Dendritic cell treated with granulocyte-macrophage colony-stimulating factor and Interleukin-4, amounts not matched to agents 40 ng/mL and 50 ng/mL, for 4 days (primary cell): Measurements from ENCODE around the gene ITGA8.
"Not testable (repeated sequence)": the region's sequence is repeated elsewhere in the genome, so short reads cannot be mapped to it uniquely, and the experiment has no call there.

Experiments
- H3K27ac Mint-ChIP-seq: one replicate; pipeline ENCODE4 v1.8.0; 2022; ENCODE audit warnings: mild to moderate bottlenecking, mixed read lengths
- H3K27me3 Mint-ChIP-seq: one replicate; pipeline ENCODE4 v1.8.0; 2022; ENCODE audit warnings: mild to moderate bottlenecking, mixed read lengths
- H3K36me3 Mint-ChIP-seq: one replicate; pipeline ENCODE4 v1.8.0; 2022; ENCODE audit warnings: low read depth, mixed read lengths
- H3K4me1 Mint-ChIP-seq: one replicate; pipeline ENCODE4 v1.8.0; 2022; ENCODE audit warnings: low read depth, mixed read lengths
- H3K4me3 Mint-ChIP-seq: one replicate; pipeline ENCODE4 v1.8.0; 2022; ENCODE audit warnings: mild to moderate bottlenecking, moderate library complexity, mixed read lengths
- H3K9me3 Mint-ChIP-seq: one replicate; pipeline ENCODE4 v1.8.0; 2022; ENCODE audit warnings: mixed read lengths
- intact Hi-C: fragments of 100-400 bp; cut with micrococcal nuclease; formaldehyde crosslinking; loops from one replicate; pipeline ENCODE4 v1.15.0; 2022

Gene ITGA8

GRCh38 chr10:15534928-15535538, 184.7 kb downstream of the ITGA8 start:
- H3K4me1 Mint-ChIP-seq, H3K27me3 Mint-ChIP-seq, H3K4me3 Mint-ChIP-seq, H3K9me3 Mint-ChIP-seq, H3K36me3 Mint-ChIP-seq, intact Hi-C loops, H3K27ac Mint-ChIP-seq: not testable (repeated sequence)

DNA sequence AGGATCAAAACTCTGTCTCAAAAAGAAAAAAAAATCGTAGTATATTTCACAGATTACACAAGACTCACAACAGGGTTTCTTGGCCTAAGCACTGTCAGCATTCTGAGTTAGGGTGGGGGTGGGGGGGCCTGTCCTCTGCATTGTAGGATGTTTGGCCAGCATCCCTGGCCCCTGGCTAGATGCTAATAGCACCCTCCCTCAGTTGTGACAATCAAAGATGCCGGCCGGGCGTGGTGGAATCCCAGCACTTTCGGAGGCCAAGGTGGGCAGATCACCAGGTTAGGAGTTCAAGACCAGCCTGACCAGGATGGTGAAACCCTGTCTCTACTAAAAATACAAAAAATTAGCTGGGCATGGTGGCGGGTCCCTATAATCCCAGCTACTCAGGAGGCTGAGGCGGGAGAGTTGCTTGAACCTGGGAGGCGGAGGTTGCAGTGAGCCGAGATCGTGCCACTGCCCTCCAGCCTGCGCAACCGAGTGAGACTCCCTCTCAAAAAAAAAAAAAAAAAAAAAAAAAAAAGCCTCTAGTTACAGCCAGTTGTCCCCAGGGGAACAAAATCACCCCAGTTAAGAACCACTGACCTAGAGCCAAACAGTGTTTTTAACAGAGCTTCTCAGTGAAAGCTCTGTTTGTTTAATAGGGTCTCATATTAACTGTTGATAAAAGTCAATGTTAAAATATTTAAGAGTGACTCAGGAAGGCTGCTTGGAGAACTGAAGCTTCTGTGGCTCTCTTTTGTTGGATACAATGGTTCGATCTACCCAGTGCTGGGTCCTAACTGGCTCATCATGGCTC, 187.6 kb downstream of the ITGA8 start:
- Mint-ChIP-seq H3K27me3 (no peaks in the 10 kb centered on the region), H3K4me1 (no peaks in the 10 kb centered on the region), H3K27ac (no peak overlapping the region), H3K9me3 (no peaks in the 10 kb centered on the region), H3K4me3 (no peak overlapping the region), H3K36me3 (no peaks in the 10 kb centered on the region)
- intact Hi-C loops, result no loop called here

DNA sequence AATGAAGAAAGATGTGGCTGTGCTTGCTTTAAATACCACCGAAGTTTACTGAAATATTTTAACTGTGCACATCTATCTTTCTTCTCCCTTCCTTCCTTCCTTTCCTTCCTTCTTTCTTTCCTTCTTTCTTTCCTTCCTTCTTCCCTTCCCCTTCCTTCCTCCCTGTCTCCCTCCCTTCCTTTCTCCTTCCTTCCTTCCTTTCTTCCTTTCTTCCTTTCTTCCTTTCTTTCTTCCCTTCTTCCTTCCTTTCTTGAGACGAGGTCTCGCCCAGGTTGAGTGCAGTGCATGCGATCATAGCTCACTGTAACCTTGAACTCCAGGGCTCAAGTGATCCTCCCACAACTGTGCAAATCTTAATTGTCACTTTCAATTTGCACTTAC, 190.9 kb downstream of the ITGA8 start:
- H3K27ac Mint-ChIP-seq, result no peak overlapping the region
- no peaks in the 10 kb centered on the region for H3K4me1 Mint-ChIP-seq
- no peaks in the 10 kb centered on the region for H3K27me3 Mint-ChIP-seq
- intact Hi-C loops, result no loop called here
- no peaks in the 10 kb centered on the region for H3K9me3 Mint-ChIP-seq
- no peak overlapping the region for H3K4me3 Mint-ChIP-seq
- no peaks in the 10 kb centered on the region for H3K36me3 Mint-ChIP-seq

DNA sequence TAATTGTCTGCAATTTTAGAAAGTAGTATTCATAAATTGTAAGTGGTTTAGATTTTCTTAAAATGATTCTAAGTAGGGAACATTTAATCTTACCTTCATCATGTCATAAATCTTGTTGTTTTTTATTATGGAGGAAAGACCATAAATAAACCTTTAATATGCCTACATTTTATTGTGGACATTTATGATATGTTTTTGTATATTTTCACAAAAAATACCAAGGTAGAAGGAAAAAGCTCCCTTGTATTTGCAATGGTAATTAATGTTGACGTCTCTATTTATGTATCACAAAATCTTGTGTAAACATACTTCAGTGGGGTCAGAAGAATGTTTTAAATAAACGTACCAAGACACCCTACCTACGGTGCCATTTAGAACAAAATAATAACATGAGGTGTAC, 193.0 kb downstream of the ITGA8 start:
- no peaks in the 10 kb centered on the region for H3K9me3 Mint-ChIP-seq

DNA sequence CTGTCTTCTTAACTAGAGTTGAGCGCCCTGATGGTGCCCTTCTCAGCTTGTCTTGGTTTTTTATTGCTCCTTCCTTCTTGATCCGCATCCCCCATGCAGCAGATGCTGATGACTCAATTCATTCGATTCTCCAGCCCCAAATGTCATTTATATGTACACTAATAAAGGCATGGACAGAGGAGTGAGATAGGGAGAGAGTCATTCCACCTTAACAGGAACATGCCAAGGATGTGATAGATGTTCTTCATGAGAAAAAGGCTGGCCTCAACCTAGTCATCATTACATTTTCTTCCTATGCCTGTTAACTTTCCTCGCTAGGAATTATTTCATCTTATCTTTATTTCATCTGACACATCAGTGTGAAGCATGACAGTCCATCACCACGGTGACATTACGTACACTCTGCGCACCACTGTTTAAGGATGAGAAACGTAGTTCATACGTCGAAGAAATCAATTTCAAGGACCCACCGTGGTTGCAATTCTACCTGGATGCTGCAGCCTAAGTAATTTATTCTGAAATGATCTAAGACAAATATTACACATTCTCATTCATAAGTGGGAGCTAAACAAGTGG, 198.3 kb downstream of the ITGA8 start:
- Mint-ChIP-seq H3K4me1 (no peaks in the 10 kb centered on the region), H3K9me3 (no peaks in the 10 kb centered on the region), H3K4me3 (no peak overlapping the region), H3K36me3 (no peaks in the 10 kb centered on the region), H3K27me3 (no peaks in the 10 kb centered on the region), H3K27ac (no peak overlapping the region)
- intact Hi-C loops, result no loop called here

More for the DNA sequence above, 193.0 kb downstream of the ITGA8 start:
- Mint-ChIP-seq H3K4me3 (no peak overlapping the region), H3K36me3 (no peaks in the 10 kb centered on the region), H3K27me3 (no peaks in the 10 kb centered on the region), H3K4me1 (no peaks in the 10 kb centered on the region), H3K27ac (no peak overlapping the region)
- intact Hi-C loops, result no loop called here

DNA sequence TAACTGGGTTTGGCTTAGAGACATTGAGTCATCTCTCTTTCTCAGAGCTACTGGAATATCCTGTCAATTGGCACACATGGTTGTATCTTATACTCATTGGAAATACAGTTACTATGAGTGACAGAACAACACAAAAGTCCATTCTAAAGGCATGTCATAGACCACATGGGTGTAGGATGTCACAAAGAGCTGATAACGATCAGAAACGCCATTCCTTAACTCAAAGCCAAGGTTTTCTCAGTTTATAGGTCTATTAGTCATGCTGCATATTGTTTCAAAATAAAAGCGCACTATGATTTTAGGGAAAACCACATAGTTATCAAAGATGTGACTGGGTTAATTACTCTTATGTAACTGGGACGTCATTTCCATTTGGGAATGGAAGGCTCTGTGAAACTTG, 201.5 kb downstream of the ITGA8 start:
- intact Hi-C loops, result no loop called here
- Mint-ChIP-seq H3K4me1 (no peaks in the 10 kb centered on the region), H3K27me3 (no peaks in the 10 kb centered on the region), H3K4me3 (no peak overlapping the region), H3K27ac (no peak overlapping the region), H3K36me3 (no peaks in the 10 kb centered on the region), H3K9me3 (no peaks in the 10 kb centered on the region)

GRCh38 chr10:15516256-15517085, 203.3 kb downstream of the ITGA8 start:
- intact Hi-C loops, result no loop called here
- H3K4me1 Mint-ChIP-seq, result no peaks in the 10 kb centered on the region
- H3K4me3 Mint-ChIP-seq, result no peak overlapping the region
- H3K27me3 Mint-ChIP-seq, result no peaks in the 10 kb centered on the region
- no peak overlapping the region for H3K27ac Mint-ChIP-seq
- H3K36me3 Mint-ChIP-seq, result no peaks in the 10 kb centered on the region
- no peaks in the 10 kb centered on the region for H3K9me3 Mint-ChIP-seq

- Mint-ChIP-seq H3K27ac (no peak overlapping the region), H3K27me3 (no peaks in the 10 kb centered on the region), H3K36me3 (no peaks in the 10 kb centered on the region), H3K4me3 (no peak overlapping the region), H3K4me1 (no peaks in the 10 kb centered on the region), H3K9me3 (no peaks in the 10 kb centered on the region)
- intact Hi-C loops, result no loop called here
Observed at GRCh38 chr10:15515202-15515601, 204.5 kb downstream of the ITGA8 start.

- Mint-ChIP-seq H3K27me3 (no peaks in the 10 kb centered on the region), H3K9me3 (peaks cover 8% of the 10 kb centered on the region), H3K4me1 (no peaks in the 10 kb centered on the region), H3K27ac (no peak overlapping the region), H3K36me3 (no peaks in the 10 kb centered on the region), H3K4me3 (no peak overlapping the region)
- intact Hi-C loops, result no loop called here
Observed at GRCh38 chr10:15510963-15511362, 208.8 kb downstream of the ITGA8 start.

DNA sequence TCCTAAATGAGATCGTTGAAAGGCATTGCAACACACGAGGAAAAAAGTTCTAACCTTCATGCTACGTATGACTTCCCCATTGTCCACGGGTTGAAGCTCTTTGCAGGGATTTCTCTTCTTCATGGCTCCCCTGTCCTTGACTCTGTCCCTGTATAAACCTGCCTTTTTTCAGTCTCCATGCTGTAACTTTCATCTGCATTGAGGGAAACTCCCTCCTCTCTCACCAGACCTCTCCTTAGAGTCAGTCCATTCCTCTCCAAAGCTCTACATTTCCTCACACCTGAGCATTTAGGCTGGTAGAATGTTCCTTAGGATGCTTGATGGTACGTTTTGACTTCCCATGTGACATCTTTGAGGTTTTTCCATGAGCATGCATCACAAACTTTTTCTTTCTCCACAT, 214.4 kb downstream of the ITGA8 start:
- H3K27ac Mint-ChIP-seq, result no peak overlapping the region
- no peak overlapping the region for H3K4me3 Mint-ChIP-seq
- no peaks in the 10 kb centered on the region for H3K4me1 Mint-ChIP-seq
- H3K36me3 Mint-ChIP-seq, result no peaks in the 10 kb centered on the region
- peaks cover 8% of the 10 kb centered on the region for H3K9me3 Mint-ChIP-seq
- intact Hi-C loops, result no loop called here
- no peaks in the 10 kb centered on the region for H3K27me3 Mint-ChIP-seq

- no peak overlapping the region for H3K27ac Mint-ChIP-seq
- no peak overlapping the region for H3K4me3 Mint-ChIP-seq
- no peaks in the 10 kb centered on the region for H3K36me3 Mint-ChIP-seq
- peaks cover 8% of the 10 kb centered on the region for H3K9me3 Mint-ChIP-seq
- no peaks in the 10 kb centered on the region for H3K27me3 Mint-ChIP-seq
- intact Hi-C loops, result no loop called here
- no peaks in the 10 kb centered on the region for H3K4me1 Mint-ChIP-seq
Observed at GRCh38 chr10:15504101-15504840, 215.5 kb downstream of the ITGA8 start.

DNA sequence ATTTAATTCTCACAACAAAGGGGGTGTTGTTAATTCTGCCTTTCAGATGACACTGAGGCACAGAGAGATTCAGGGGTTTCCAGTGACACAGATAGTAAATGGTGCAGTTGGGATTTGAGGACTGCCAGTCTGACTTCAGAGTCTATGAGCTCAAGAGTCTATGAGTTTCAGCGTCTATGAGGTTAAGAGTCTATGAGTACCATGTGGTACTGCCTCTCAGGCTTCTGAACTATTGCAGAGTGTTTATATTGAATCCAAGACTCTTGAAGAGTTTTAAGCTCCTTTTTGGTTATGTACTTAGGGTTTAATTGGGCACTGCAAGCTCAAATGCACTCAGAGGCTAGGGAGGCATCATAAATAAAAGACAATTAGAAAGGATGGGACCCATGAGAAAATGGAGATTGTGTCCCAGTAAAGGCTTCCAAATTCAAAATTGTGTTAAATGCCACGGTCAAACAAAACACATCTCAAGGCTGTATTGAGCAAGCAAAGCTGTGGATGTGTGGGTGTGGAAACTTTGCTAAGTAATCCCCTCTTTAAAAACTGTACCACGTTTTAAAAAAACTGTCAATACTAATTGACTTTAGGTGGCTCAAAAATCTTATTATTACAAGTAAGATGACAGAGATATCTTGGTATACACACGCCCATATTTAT, 224.7 kb downstream of the ITGA8 start:
- Mint-ChIP-seq H3K4me3 (no peak overlapping the region), H3K27me3 (peaks cover under 1% of the 10 kb centered on the region), H3K27ac (no peak overlapping the region), H3K36me3 (no peaks in the 10 kb centered on the region), H3K4me1 (no peaks in the 10 kb centered on the region), H3K9me3 (no peaks in the 10 kb centered on the region)
- intact Hi-C loops, result no loop called here
